ENCODE data around the gene JDP2. TPM values are rescaled to one million over a fixed set of nuclear protein-coding genes. Genes with fewer than 3 reads are reported as not detected.

The JDP2 gene
- total RNA-seq, 1 donor from 2014 or later, result 43.5 TPM

- Histone ChIP-seq H3K27me3 (ENCODE audit: control insufficient read depth, insufficient read depth, low read length) (peaks cover 2% of the 10 kb centered on the region), H3K4me3 (ENCODE audit: low read depth, low read length) (no peak overlapping the region), H3K36me3 (ENCODE audit: control insufficient read depth, insufficient read depth, low read length) (no peaks in the 10 kb centered on the region)
- TF ChIP-seq CTCF (IDR thresholded peaks at IDR 0.05; ENCODE audit: insufficient read depth, low read length, poor library complexity, severe bottlenecking), result no peak
- DNase-seq (ENCODE audit: low read depth), result no peak
Measured at GRCh38 chr14:75511201-75511600, 83.4 kb downstream of the JDP2 start.

- no peak for TF ChIP-seq CTCF (IDR thresholded peaks at IDR 0.05; ENCODE audit: insufficient read depth, low read length, poor library complexity, severe bottlenecking)
- Histone ChIP-seq H3K36me3 (ENCODE audit: control insufficient read depth, insufficient read depth, low read length) (no peaks in the 10 kb centered on the region), H3K4me3 (ENCODE audit: low read depth, low read length) (no peak overlapping the region), H3K27me3 (ENCODE audit: control insufficient read depth, insufficient read depth, low read length) (peaks cover 2% of the 10 kb centered on the region)
- DNase-seq (ENCODE audit: low read depth), result no peak
Measured at GRCh38 chr14:75513911-75514672, 86.3 kb downstream of the JDP2 start.

GRCh38 chr14:75514673-75515628 lies 87.1 kb downstream of the JDP2 start:
- no peak for DNase-seq (ENCODE audit: low read depth)
- Histone ChIP-seq H3K4me3 (ENCODE audit: low read depth, low read length) (no peak overlapping the region), H3K36me3 (ENCODE audit: control insufficient read depth, insufficient read depth, low read length) (no peaks in the 10 kb centered on the region), H3K27me3 (ENCODE audit: control insufficient read depth, insufficient read depth, low read length) (peaks cover 2% of the 10 kb centered on the region)
- no peak for TF ChIP-seq CTCF (IDR thresholded peaks at IDR 0.05; ENCODE audit: insufficient read depth, low read length, poor library complexity, severe bottlenecking)

GRCh38 chr14:75515629-75515996 lies 87.8 kb downstream of the JDP2 start:
- Histone ChIP-seq H3K27me3 (ENCODE audit: control insufficient read depth, insufficient read depth, low read length) (peaks cover 2% of the 10 kb centered on the region), H3K4me3 (ENCODE audit: low read depth, low read length) (no peak overlapping the region), H3K36me3 (ENCODE audit: control insufficient read depth, insufficient read depth, low read length) (no peaks in the 10 kb centered on the region)
- no peak for DNase-seq (ENCODE audit: low read depth)
- no peak for TF ChIP-seq CTCF (IDR thresholded peaks at IDR 0.05; ENCODE audit: insufficient read depth, low read length, poor library complexity, severe bottlenecking)

GRCh38 chr14:75518625-75519024 lies 90.8 kb downstream of the JDP2 start:
- DNase-seq (ENCODE audit: low read depth), result no peak

More at GRCh38 chr14:75518625-75519024, 90.8 kb downstream of the JDP2 start:
- H3K4me3 ChIP-seq (ENCODE audit: low read depth, low read length), result no peak overlapping the region
- peaks cover 2% of the 10 kb centered on the region for H3K27me3 ChIP-seq (ENCODE audit: control insufficient read depth, insufficient read depth, low read length)
- TF ChIP-seq CTCF (IDR thresholded peaks at IDR 0.05; ENCODE audit: insufficient read depth, low read length, poor library complexity, severe bottlenecking), result peak; percentile 22
- no peaks in the 10 kb centered on the region for H3K36me3 ChIP-seq (ENCODE audit: control insufficient read depth, insufficient read depth, low read length)
